GM12878 (cell line): ENCODE data around the gene GHRH. TPM values are rescaled to one million over a fixed set of nuclear protein-coding genes. Genes with fewer than 3 reads are reported as not detected.

Experiments
- BACH1 ChIP-seq: fragments of 450-650 bp; IDR thresholded peaks from 2 replicates; pipeline ENCODE4 v1.6.1; 2017; ENCODE audit warnings: mild to moderate bottlenecking, borderline replicate concordance
- CHD4 ChIP-seq: fragments of 200-600 bp; sonication (generic); IDR thresholded peaks from 2 replicates; pipeline ENCODE4 v1.6.1; 2016; ENCODE audit warnings: mild to moderate bottlenecking
- EP300 ChIP-seq, 2 experiments: fragments of 150-350 bp in 1 of 2; IDR thresholded peaks; 2 replicates each; pipeline ENCODE4 v1.6.1; 2011 to 2012; ENCODE audit warnings: low read depth in 2 of 2, low read length in 2 of 2, borderline replicate concordance in 1 of 2, improper control_type of control experiment in 1 of 2, inconsistent platforms in 1 of 2; ENCODE audit not compliant: control insufficient read depth in 1 of 2
- ETV6 ChIP-seq, 2 experiments: fragments of 450-650 bp in 1 of 2; IDR thresholded peaks in 1 of 2; conservative IDR thresholded peaks in 1 of 2; 2 replicates each; pipeline ENCODE4 v1.6.1; 2014; ENCODE audit warnings: antibody characterized with exemption in 1 of 2, borderline replicate concordance in 1 of 2, low read depth in 1 of 2, mild to moderate bottlenecking in 1 of 2, moderate library complexity in 1 of 2
- EZH2 ChIP-seq: IDR thresholded peaks from 2 replicates; pipeline ENCODE4 v1.6.1; 2012; ENCODE audit warnings: low read depth, mild to moderate bottlenecking, control low read depth, inconsistent platforms, low read length, borderline replicate concordance; ENCODE audit not compliant: control insufficient read depth
- GATAD2B ChIP-seq: fragments of 450-650 bp; conservative IDR thresholded peaks from 2 replicates; pipeline ENCODE4 v1.6.1; 2017; ENCODE audit warnings: low read depth, mild to moderate bottlenecking, moderate library complexity
- HCFC1 ChIP-seq: fragments of 150-350 bp; IDR thresholded peaks from 2 replicates; pipeline ENCODE4 v1.6.1; 2014; ENCODE audit warnings: low read length
- HDAC2 ChIP-seq: fragments of 200-600 bp; sonication (generic); IDR thresholded peaks from 2 replicates; pipeline ENCODE4 v1.6.1; 2017
- NFXL1 ChIP-seq: fragments of 450-650 bp; IDR thresholded peaks from 2 replicates; pipeline ENCODE4 v1.6.1; 2017; ENCODE audit warnings: antibody characterized with exemption, mild to moderate bottlenecking, borderline replicate concordance
- NR2F1 ChIP-seq: fragments of 450-650 bp; conservative IDR thresholded peaks from 2 replicates; pipeline ENCODE4 v1.6.1; 2017; ENCODE audit warnings: mild to moderate bottlenecking
- PAX8 ChIP-seq: fragments of 450-650 bp; IDR thresholded peaks from 2 replicates; pipeline ENCODE4 v1.6.1; 2017; ENCODE audit warnings: mild to moderate bottlenecking, moderate library complexity
- PML ChIP-seq: IDR thresholded peaks from 2 replicates; pipeline ENCODE4 v1.6.1; 2012; ENCODE audit warnings: low read length, inconsistent platforms
- SMAD5 ChIP-seq: IDR thresholded peaks from 2 replicates; pipeline ENCODE4 v1.6.1; 2016; ENCODE audit warnings: antibody characterized with exemption, low read depth
- SRF ChIP-seq, 2 experiments: IDR thresholded peaks; 2 replicates each; pipeline ENCODE4 v1.6.1; 2011; ENCODE audit warnings: low read depth in 2 of 2, low read length in 2 of 2, mild to moderate bottlenecking in 1 of 2, moderate library complexity in 1 of 2
- TCF7 ChIP-seq: IDR thresholded peaks from 2 replicates; pipeline ENCODE4 v1.6.1; 2014; ENCODE audit warnings: antibody characterized with exemption, borderline replicate concordance
- ZNF217 ChIP-seq: fragments of 450-650 bp; IDR thresholded peaks from 2 replicates; pipeline ENCODE4 v1.6.1; 2017; ENCODE audit warnings: antibody characterized with exemption, mild to moderate bottlenecking
- polyA plus RNA-seq, 11 experiments: library from polyadenylated mRNA; depleted of rRNA in 4 of 11; unstranded in 6 of 11; stranded (reverse) in 5 of 11; fragments of >200 nt; fragmentation: Nextera tagmentation in 4 of 11; fragmentation: Illumina TruSeq in 1 of 11; extraction: Ambion mirVana in 4 of 11; extraction: Trizol in 1 of 11; gene quantifications; 1 replicate in 1 of 11; 2 replicates in 10 of 11; pipeline versions ENCODE4 v1.2.1 to v1.2.3, GENCODE V29; 2011 to 2016; ENCODE audit warnings: inconsistent platforms in 2 of 11, missing spikeins in 2 of 11, low read depth in 1 of 11
- total RNA-seq, 4 experiments: library from RNA; depleted of rRNA in 3 of 4; stranded (reverse); fragments of >200 nt in 3 of 4; fragmentation: Illumina TruSeq in 1 of 4; extraction: Trizol in 1 of 4; gene quantifications; 2 replicates each; pipeline versions ENCODE4 v1.2.1 to v1.2.3, GENCODE V29; 2013 to 2021
- TF ChIP-seq, protein P1 (sequence below): fragments of 450-650 bp; formaldehyde crosslinking; IDR thresholded peaks from 2 replicates; pipeline ENCODE4 v1.4.0; 2020; ENCODE audit warnings: mild to moderate bottlenecking, moderate library complexity
- TF ChIP-seq, protein P2 (sequence below): fragments of 450-650 bp; IDR thresholded peaks from 2 replicates; pipeline ENCODE4 v1.6.1; 2016; ENCODE audit warnings: mild to moderate bottlenecking, moderate library complexity, borderline replicate concordance
- TF ChIP-seq, protein P3 (sequence below): fragments of 150-350 bp; IDR thresholded peaks from 2 replicates; pipeline ENCODE4 v1.6.1; 2016; ENCODE audit warnings: low read depth, low read length

GHRH gene
- total and polyA plus RNA-seq, 10 of the 15 experiments (the other 5 are each of a cell fraction or from before 2014, with no cell fraction given), result not detected

DNA sequence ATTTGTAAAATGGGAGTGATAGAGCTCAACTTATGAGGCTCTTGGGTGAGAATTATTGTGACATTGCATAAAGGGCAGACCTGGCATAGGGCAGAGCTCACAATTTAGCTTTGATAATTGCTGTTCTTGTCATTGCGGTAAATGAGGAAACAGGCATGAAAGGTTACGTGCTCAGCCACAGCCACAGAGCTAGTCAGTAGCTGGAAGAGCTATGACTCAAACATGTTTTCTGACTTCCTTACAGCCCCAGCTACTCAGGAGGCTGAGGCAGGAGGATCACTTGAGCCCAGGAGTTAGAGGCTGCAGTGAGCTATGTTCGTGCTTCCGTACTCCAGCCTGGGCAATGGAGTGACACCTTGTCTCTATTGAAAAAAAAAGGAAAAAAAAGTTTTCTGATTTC, 3.5 kb upstream of the GHRH start (continued):
- TF ChIP-seq CHD4 (no peak), PAX8 (no peak), SRF (IDR thresholded peaks at IDR 0.05; ENCODE audit: low read depth in 2 of 2, low read length in 2 of 2) (no peak), GATAD2B (no peak), HDAC2 (no peak), ZNF217 (peak; percentile 74), EP300 (IDR thresholded peaks at IDR 0.05; ENCODE audit: borderline replicate concordance in 1 of 2, control insufficient read depth in 1 of 2, low read depth in 2 of 2, low read length in 2 of 2) (0 out of 4 replicates have a peak, but pooled peaks of 1 of the 2 experiments have one; percentile 51), BACH1 (no peak), ETV6 (conservative IDR thresholded peaks at IDR 0.05 in 1 of 2, IDR thresholded peaks at IDR 0.05 in 1 of 2; ENCODE audit: borderline replicate concordance in 1 of 2, low read depth in 1 of 2) (peak in 1 of 2 experiments; percentile 83; a peak in 2 of 4 replicates), TCF7 (no peak), EZH2 (no peak), NFXL1 (no peak), SMAD5 (no peak), NR2F1 (no peak), PML (no peak), HCFC1 (no peak)
- TF ChIP-seq, protein P1, sequence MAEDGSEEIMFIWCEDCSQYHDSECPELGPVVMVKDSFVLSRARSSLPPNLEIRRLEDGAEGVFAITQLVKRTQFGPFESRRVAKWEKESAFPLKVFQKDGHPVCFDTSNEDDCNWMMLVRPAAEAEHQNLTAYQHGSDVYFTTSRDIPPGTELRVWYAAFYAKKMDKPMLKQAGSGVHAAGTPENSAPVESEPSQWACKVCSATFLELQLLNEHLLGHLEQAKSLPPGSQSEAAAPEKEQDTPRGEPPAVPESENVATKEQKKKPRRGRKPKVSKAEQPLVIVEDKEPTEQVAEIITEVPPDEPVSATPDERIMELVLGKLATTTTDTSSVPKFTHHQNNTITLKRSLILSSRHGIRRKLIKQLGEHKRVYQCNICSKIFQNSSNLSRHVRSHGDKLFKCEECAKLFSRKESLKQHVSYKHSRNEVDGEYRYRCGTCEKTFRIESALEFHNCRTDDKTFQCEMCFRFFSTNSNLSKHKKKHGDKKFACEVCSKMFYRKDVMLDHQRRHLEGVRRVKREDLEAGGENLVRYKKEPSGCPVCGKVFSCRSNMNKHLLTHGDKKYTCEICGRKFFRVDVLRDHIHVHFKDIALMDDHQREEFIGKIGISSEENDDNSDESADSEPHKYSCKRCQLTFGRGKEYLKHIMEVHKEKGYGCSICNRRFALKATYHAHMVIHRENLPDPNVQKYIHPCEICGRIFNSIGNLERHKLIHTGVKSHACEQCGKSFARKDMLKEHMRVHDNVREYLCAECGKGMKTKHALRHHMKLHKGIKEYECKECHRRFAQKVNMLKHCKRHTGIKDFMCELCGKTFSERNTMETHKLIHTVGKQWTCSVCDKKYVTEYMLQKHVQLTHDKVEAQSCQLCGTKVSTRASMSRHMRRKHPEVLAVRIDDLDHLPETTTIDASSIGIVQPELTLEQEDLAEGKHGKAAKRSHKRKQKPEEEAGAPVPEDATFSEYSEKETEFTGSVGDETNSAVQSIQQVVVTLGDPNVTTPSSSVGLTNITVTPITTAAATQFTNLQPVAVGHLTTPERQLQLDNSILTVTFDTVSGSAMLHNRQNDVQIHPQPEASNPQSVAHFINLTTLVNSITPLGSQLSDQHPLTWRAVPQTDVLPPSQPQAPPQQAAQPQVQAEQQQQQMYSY, result no peak
- TF ChIP-seq, protein P2, sequence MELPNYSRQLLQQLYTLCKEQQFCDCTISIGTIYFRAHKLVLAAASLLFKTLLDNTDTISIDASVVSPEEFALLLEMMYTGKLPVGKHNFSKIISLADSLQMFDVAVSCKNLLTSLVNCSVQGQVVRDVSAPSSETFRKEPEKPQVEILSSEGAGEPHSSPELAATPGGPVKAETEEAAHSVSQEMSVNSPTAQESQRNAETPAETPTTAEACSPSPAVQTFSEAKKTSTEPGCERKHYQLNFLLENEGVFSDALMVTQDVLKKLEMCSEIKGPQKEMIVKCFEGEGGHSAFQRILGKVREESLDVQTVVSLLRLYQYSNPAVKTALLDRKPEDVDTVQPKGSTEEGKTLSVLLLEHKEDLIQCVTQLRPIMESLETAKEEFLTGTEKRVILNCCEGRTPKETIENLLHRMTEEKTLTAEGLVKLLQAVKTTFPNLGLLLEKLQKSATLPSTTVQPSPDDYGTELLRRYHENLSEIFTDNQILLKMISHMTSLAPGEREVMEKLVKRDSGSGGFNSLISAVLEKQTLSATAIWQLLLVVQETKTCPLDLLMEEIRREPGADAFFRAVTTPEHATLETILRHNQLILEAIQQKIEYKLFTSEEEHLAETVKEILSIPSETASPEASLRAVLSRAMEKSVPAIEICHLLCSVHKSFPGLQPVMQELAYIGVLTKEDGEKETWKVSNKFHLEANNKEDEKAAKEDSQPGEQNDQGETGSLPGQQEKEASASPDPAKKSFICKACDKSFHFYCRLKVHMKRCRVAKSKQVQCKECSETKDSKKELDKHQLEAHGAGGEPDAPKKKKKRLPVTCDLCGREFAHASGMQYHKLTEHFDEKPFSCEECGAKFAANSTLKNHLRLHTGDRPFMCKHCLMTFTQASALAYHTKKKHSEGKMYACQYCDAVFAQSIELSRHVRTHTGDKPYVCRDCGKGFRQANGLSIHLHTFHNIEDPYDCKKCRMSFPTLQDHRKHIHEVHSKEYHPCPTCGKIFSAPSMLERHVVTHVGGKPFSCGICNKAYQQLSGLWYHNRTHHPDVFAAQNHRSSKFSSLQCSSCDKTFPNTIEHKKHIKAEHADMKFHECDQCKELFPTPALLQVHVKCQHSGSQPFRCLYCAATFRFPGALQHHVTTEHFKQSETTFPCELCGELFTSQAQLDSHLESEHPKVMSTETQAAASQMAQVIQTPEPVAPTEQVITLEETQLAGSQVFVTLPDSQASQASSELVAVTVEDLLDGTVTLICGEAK, result no peak
- TF ChIP-seq, protein P3, sequence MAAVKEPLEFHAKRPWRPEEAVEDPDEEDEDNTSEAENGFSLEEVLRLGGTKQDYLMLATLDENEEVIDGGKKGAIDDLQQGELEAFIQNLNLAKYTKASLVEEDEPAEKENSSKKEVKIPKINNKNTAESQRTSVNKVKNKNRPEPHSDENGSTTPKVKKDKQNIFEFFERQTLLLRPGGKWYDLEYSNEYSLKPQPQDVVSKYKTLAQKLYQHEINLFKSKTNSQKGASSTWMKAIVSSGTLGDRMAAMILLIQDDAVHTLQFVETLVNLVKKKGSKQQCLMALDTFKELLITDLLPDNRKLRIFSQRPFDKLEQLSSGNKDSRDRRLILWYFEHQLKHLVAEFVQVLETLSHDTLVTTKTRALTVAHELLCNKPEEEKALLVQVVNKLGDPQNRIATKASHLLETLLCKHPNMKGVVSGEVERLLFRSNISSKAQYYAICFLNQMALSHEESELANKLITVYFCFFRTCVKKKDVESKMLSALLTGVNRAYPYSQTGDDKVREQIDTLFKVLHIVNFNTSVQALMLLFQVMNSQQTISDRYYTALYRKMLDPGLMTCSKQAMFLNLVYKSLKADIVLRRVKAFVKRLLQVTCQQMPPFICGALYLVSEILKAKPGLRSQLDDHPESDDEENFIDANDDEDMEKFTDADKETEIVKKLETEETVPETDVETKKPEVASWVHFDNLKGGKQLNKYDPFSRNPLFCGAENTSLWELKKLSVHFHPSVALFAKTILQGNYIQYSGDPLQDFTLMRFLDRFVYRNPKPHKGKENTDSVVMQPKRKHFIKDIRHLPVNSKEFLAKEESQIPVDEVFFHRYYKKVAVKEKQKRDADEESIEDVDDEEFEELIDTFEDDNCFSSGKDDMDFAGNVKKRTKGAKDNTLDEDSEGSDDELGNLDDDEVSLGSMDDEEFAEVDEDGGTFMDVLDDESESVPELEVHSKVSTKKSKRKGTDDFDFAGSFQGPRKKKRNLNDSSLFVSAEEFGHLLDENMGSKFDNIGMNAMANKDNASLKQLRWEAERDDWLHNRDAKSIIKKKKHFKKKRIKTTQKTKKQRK, result no peak
